OCI-LY7 (cell line): ENCODE results near the gene R3HCC1L. TPM values are rescaled to one million over a fixed set of nuclear protein-coding genes. Genes with fewer than 3 reads are reported as not detected.
A peak's percentile ranks its signal among the peaks of the same experiment; 100 is the strongest.

ENCODE experiments used
- BruUV-seq: library from RNA; stranded (reverse); fragments of 400-500 nt; replicated peaks from 2 replicates; lab custom pipeline; 2021; lab: Mats Ljungman, UMichigan
- CTCF ChIA-PET: fragments of 300-600 bp; sonication (Branson Sonifier 250); formaldehyde crosslinking; loops from one replicate; lab custom pipeline; 2022; ENCODE audit warnings: antibody characterized with exemption; ENCODE audit not compliant: unreplicated experiment; lab: Charles Lee
- POLR2A ChIA-PET: fragments of 300-600 bp; sonication (Branson Sonifier 250); formaldehyde crosslinking; loops from one replicate; lab custom pipeline; 2022; ENCODE audit warnings: antibody characterized with exemption; lab: Charles Lee
- DNase-seq: peaks from one replicate; pipeline ENCODE4 v3.0.0-alpha.2; 2015; ENCODE audit warnings: low spot score
- H2AFZ ChIP-seq: fragments of 200-600 bp; sonication (generic), shearing (Covaris generic); 2 replicates; pipeline ENCODE4 v1.6.1; 2014; ENCODE audit warnings: mild to moderate bottlenecking, antibody characterized with exemption, low read length, moderate library complexity
- H3K27ac ChIP-seq: fragments of 200-600 bp; sonication (generic); 2 replicates; pipeline ENCODE4 v1.5.1; 2014; ENCODE audit warnings: mixed run types, low read depth, mild to moderate bottlenecking, moderate library complexity, low read length, inconsistent platforms; ENCODE audit not compliant: poor library complexity, severe bottlenecking
- H3K36me3 ChIP-seq: fragments of 200-600 bp; sonication (generic); 2 replicates; pipeline ENCODE4 v1.6.1; 2014; ENCODE audit warnings: mild to moderate bottlenecking, antibody characterized with exemption, low read length, moderate library complexity, mixed read lengths; ENCODE audit not compliant: insufficient read depth
- H3K4me1 ChIP-seq: fragments of 200-600 bp; sonication (generic); 2 replicates; pipeline ENCODE4 v1.5.1; 2014; ENCODE audit warnings: mild to moderate bottlenecking, low read length; ENCODE audit not compliant: insufficient read depth, poor library complexity, severe bottlenecking
- H3K4me2 ChIP-seq: fragments of 200-600 bp; sonication (generic); 2 replicates; pipeline ENCODE4 v1.6.1; 2014; ENCODE audit warnings: mild to moderate bottlenecking, low read length
- H3K4me3 ChIP-seq: fragments of 200-600 bp; sonication (generic); 2 replicates; pipeline ENCODE4 v1.5.1; 2014; ENCODE audit warnings: mild to moderate bottlenecking, low read depth, low read length; ENCODE audit not compliant: poor library complexity, severe bottlenecking
- H3K79me2 ChIP-seq: fragments of 200-600 bp; sonication (generic); 2 replicates; pipeline ENCODE4 v1.6.1; 2016; ENCODE audit warnings: low read depth, mild to moderate bottlenecking, low read length, moderate library complexity, mixed read lengths; ENCODE audit not compliant: insufficient read depth
- H3K9me2 ChIP-seq: fragments of 200-600 bp; sonication (generic); 2 replicates; pipeline ENCODE4 v1.6.1; 2016; ENCODE audit warnings: mild to moderate bottlenecking, low read length, mixed read lengths; ENCODE audit not compliant: insufficient read depth
- H3K9me3 ChIP-seq: fragments of 200-600 bp; sonication (generic); 2 replicates; pipeline ENCODE4 v1.6.1; 2014; ENCODE audit warnings: mild to moderate bottlenecking, mixed run types, low read length, mixed read lengths
- H4K20me1 ChIP-seq: fragments of 200-600 bp; sonication (generic); 2 replicates; pipeline ENCODE4 v1.6.1; 2014; ENCODE audit warnings: mild to moderate bottlenecking, antibody characterized with exemption, low read length, moderate library complexity, mixed read lengths; ENCODE audit not compliant: insufficient read depth
- EZH2phosphoT487 ChIP-seq: fragments of 200-600 bp; sonication (generic); IDR thresholded peaks from 2 replicates; pipeline ENCODE4 v1.6.1; 2018; ENCODE audit warnings: low read depth, borderline replicate concordance, mild to moderate bottlenecking, mixed run types, antibody characterized with exemption, low read length, moderate library complexity, mixed read lengths
- intact Hi-C: fragments of 100-400 bp; cut with micrococcal nuclease; formaldehyde crosslinking; loops from one replicate; pipeline ENCODE4 v1.10.0; 2022; ENCODE audit not compliant: unreplicated experiment
- total RNA-seq, 2 experiments: library from RNA; depleted of rRNA in 1 of 2; stranded (reverse); fragments of >200 nt in 1 of 2; shearing (Covaris generic) in 1 of 2; gene quantifications; 2 replicates each; pipeline ENCODE4 v1.2.3, GENCODE V29; 2014 to 2022
- TF ChIP-seq, protein P1 (sequence below): fragments of 200-600 bp; sonication (generic); conservative IDR thresholded peaks from 2 replicates; pipeline ENCODE4 v1.5.1; 2014; ENCODE audit warnings: mild to moderate bottlenecking, antibody characterized with exemption, low read length, moderate library complexity, mixed read lengths

Gene R3HCC1L
- total RNA-seq, 2 experiments from 2014 or later, result 38.8 to 42.0 TPM

DNA sequence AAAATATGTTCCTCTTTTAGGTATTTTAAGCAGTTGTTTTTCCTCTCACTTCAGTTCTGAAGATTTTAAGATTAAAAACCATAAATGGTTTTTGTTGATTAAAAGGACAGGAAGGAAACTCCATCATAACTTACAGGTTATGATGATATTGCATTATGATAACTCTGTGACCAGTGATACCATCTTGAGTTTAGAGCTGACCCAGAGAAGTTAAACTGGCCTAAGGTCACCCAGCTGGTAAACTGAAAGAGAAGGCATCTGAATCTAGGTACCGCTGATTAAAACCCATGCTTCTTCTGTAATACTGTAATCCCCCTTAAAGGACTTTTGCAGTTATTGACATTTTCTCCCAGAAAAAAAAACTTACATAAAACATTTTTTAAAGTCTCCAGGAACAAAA, 103.9 kb downstream of the R3HCC1L start:
- H3K4me2 ChIP-seq, result no peak overlapping the region
- H3K27ac ChIP-seq, result no peak overlapping the region
- ChIA-PET POLR2A (interaction anchor here (0.5 to 1.1 kb wide), 2 partner anchors 106 to 188 kb away, joined by 4 read pairs; no protein-coding TSS in a partner anchor), CTCF (no interaction called here)
- no peak overlapping the region for H3K4me3 ChIP-seq
- H3K9me2 ChIP-seq, result no peaks in the 10 kb centered on the region
- H3K4me1 ChIP-seq, result no peaks in the 10 kb centered on the region
- H3K36me3 ChIP-seq, result peaks cover 100% of the 10 kb centered on the region
- H2AFZ ChIP-seq, result no peak overlapping the region
- intact Hi-C loops, result no loop called here
- BruUV-seq, result no TSS peak
- H3K79me2 ChIP-seq, result peaks cover 14% of the 10 kb centered on the region; the same call in 1 of the 2 replicates
- H4K20me1 ChIP-seq, result no peaks in the 10 kb centered on the region
- no peaks in the 10 kb centered on the region for H3K9me3 ChIP-seq
- no peak for TF ChIP-seq EZH2phosphoT487
- TF ChIP-seq, protein P1, sequence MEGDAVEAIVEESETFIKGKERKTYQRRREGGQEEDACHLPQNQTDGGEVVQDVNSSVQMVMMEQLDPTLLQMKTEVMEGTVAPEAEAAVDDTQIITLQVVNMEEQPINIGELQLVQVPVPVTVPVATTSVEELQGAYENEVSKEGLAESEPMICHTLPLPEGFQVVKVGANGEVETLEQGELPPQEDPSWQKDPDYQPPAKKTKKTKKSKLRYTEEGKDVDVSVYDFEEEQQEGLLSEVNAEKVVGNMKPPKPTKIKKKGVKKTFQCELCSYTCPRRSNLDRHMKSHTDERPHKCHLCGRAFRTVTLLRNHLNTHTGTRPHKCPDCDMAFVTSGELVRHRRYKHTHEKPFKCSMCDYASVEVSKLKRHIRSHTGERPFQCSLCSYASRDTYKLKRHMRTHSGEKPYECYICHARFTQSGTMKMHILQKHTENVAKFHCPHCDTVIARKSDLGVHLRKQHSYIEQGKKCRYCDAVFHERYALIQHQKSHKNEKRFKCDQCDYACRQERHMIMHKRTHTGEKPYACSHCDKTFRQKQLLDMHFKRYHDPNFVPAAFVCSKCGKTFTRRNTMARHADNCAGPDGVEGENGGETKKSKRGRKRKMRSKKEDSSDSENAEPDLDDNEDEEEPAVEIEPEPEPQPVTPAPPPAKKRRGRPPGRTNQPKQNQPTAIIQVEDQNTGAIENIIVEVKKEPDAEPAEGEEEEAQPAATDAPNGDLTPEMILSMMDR, result no peak
- DNase-seq, result no peak

DNA sequence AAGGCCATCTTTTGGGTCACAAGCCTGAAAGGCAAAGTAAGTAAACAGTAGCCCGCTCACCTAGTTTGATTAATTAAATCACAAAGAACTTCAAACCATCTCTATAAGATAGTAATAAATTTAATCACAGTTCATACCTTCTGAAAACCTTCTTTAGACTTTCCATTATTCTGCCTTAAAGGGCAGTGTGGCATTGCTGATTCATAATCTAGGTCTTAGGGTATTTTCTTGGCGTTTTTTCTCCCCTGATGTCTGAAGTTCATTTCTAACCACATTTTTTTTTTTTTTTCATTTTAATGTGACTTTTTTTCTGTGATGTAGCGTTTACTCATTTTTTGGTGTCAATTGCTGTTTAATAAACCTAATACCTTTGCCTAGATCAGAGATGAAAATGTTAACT, 106.1 kb downstream of the R3HCC1L start:
- no peak overlapping the region for H3K27ac ChIP-seq
- ChIA-PET CTCF (no interaction called here), POLR2A (no interaction called here)
- no peak for DNase-seq
- H3K4me3 ChIP-seq, result no peak overlapping the region
- H3K4me2 ChIP-seq, result no peak overlapping the region
- H3K79me2 ChIP-seq, result no peaks in the 10 kb centered on the region
- intact Hi-C loops, result no loop called here
- H3K4me1 ChIP-seq, result no peaks in the 10 kb centered on the region
- no peak overlapping the region for H2AFZ ChIP-seq
- no peaks in the 10 kb centered on the region for H3K9me2 ChIP-seq
- no peaks in the 10 kb centered on the region for H3K9me3 ChIP-seq
- no TSS peak for BruUV-seq
- H4K20me1 ChIP-seq, result no peaks in the 10 kb centered on the region
- H3K36me3 ChIP-seq, result peaks cover 100% of the 10 kb centered on the region
- TF ChIP-seq, protein P1, result no peak
- no peak for TF ChIP-seq EZH2phosphoT487

DNA sequence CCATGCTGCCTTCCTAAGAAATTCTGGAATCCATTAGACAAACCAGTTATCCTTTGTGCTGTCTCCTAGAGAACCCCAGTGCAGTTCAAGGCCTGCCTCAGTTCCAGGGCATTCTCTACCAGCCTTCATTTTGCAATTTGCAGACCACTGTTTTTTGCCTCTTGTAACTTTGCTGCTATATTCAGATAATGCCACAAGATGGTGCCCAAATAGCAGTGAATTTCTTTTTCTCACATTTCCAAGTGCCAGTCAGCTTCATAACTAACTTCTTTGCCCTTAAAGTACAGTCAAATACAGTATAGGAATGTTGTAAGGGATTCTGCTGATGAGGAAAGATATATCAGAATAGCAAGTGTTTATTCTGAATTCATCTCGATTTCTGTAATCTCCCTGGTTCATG, 108.4 kb downstream of the R3HCC1L start:
- Histone ChIP-seq H2AFZ (no peak overlapping the region), H3K4me2 (no peak overlapping the region), H3K4me3 (no peak overlapping the region), H3K4me1 (no peaks in the 10 kb centered on the region), H4K20me1 (no peaks in the 10 kb centered on the region), H3K9me3 (no peaks in the 10 kb centered on the region), H3K27ac (no peak overlapping the region), H3K79me2 (no peaks in the 10 kb centered on the region), H3K36me3 (peaks cover 100% of the 10 kb centered on the region), H3K9me2 (no peaks in the 10 kb centered on the region)
- TF ChIP-seq EZH2phosphoT487, result no peak
- TF ChIP-seq, protein P1, result peak; percentile 73
- ChIA-PET CTCF (no interaction called here), POLR2A (no interaction called here)
- BruUV-seq, result no TSS peak
- intact Hi-C loops, result no loop called here
- DNase-seq, result peak; percentile 20
